Gastrocnemius medialis (tissue), 4 donors: Measurements from ENCODE around the gene PEX7.

Experiments
- CTCF ChIP-seq, 5 experiments: fragments of 450-650 bp in 3 of 5; fragments of 200-600 bp in 2 of 5; sonication (generic) in 2 of 5; IDR thresholded peaks in 4 of 5; conservative IDR thresholded peaks in 1 of 5; 1 replicate in 4 of 5; 2 replicates in 1 of 5; pipeline ENCODE4 v1.5.1; 2016 to 2019; ENCODE audit warnings: antibody characterized with exemption in 5 of 5, mild to moderate bottlenecking in 3 of 5, moderate library complexity in 3 of 5
- POLR2A ChIP-seq, 2 donors: fragments of 450-650 bp; IDR thresholded peaks; one replicate each; pipeline ENCODE4 v1.6.1; 2017; ENCODE audit warnings: antibody characterized with exemption in 2 of 2, mild to moderate bottlenecking in 2 of 2, moderate library complexity in 2 of 2

- TF ChIP-seq CTCF (IDR thresholded peaks at IDR 0.05 in 4 of 5, conservative IDR thresholded peaks at IDR 0.05 in 1 of 5) (no peak), POLR2A (IDR thresholded peaks at IDR 0.05) (no peak)
These were observed 74.7 kb downstream of the PEX7 start for GRCh38 chr6:136897071-136897470.
